Amniotic stem cell (primary cell): Measurements from ENCODE around the gene FBXL7.

Experiments used
- DNase-seq: peaks from one replicate; lab custom pipeline; 2025; lab: John Stamatoyannopoulos, UW

The FBXL7 gene

DNA sequence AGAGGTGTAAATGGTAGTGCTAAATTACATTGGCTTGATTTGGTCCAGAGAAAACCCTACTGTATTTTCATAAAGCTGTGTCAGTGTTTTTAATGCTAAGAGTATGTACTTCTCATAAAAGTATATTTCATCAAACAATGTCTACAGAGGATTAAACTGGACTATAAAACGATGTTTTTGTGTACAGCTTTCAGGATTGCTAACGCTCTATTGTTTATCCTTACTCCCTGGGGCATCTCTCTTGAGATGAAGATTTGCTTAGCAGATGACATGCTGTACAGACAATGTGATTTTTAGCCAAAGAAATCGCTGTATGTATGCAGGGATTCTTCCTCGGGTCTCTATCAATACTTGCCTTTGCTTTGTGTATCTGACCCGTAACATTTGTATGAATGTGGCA lies 216.0 kb downstream of the FBXL7 start:
- no peak for DNase-seq

DNA sequence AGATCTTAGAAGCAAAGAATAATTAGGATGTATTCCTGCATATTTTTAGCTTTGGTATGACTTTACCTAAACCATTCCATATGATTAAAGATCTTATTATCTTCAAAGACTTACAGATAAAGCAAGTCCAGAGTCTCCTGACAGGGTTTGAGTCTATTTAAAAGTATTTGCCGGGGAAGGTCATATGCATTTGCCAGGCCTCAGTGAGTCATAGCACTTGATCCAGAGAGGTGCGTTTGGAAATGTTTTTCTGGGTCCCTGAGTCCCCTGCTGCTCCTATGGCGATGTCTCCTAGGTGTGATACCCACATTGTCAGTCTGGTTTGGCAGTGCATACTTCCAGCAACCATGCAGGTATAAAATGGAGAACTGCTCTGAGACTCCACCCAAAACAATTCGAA lies 217.0 kb downstream of the FBXL7 start:
- DNase-seq = peak; percentile 8

DNA sequence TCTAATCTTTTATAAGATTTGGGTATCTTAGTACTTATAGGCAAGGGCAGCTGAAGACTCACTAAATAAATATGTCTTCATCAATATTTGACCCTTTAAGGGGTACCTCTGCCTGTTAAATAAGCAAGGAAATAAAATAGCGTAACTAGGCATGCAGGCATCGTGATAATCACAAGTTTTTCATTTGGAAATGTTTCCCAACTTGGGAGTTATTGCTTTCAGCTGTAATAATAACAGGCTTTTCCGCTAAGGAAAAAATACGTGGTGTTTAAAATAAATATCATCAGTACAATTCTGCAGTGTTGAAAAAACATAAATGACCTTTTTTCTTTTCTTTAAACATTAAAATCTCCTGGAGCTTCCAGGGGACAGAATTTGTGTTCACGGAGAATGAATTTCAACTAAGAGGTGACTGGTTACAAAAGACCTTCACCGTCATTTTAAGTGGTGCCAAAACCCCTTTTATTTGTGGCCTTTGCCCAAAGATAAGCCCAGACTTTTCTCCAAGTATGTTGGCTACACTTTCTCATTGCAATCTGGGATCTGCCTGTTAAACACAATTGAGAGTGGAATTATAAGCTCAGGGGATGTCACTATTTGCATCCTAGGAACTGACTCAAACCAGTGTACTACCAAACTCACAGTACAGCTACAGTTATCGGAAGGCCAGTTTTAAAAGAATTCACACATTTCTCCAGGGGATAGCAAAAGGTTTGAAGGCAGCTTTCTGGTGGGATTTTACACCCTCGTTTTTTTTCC lies 218.6 kb downstream of the FBXL7 start:
- no peak for DNase-seq

DNA sequence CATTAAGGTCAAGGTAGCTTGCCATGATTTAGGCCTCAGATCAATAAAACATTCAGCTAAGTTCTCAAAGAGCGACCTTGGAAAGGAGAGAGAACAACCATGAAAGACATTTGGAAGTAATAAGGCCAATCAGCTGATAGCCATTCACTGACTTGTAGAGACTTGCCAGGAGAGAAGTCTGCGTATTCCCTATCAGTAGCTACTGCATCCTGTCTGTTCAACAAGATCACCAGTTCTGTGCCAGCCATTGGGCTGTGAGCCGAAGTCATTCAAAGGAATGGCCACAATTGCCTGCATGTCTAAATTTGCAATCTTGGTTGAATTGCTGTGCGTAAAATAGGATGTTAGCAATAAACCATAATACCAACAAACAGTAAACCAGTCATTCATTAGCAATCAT lies 219.8 kb downstream of the FBXL7 start:
- no peak for DNase-seq

GRCh38 chr5:15720515-15720914 lies 220.5 kb downstream of the FBXL7 start:
- no peak for DNase-seq

- DNase-seq = no peak
These were observed 222.3 kb downstream of the FBXL7 start for GRCh38 chr5:15722305-15722704.

GRCh38 chr5:15727375-15727774 lies 227.4 kb downstream of the FBXL7 start:
- DNase-seq = no peak

DNA sequence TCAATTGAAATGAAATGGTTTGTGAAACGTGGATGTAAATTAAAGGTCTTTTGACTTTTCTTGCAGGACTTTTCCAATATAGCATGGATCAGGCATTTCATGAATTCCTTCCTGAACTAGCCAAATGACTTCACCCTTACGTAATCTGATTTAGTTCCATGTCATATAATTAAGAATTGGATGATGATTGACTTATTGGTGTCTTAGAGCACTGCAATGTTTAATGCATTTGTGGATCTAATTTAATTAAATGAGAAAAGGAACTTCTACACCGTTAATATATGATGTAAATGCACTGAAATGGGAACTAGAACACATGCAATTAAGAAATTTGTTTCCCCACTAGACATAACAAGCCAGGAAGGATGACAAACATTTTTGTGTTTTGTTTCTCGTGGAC lies 228.8 kb downstream of the FBXL7 start:
- DNase-seq = no peak

DNA sequence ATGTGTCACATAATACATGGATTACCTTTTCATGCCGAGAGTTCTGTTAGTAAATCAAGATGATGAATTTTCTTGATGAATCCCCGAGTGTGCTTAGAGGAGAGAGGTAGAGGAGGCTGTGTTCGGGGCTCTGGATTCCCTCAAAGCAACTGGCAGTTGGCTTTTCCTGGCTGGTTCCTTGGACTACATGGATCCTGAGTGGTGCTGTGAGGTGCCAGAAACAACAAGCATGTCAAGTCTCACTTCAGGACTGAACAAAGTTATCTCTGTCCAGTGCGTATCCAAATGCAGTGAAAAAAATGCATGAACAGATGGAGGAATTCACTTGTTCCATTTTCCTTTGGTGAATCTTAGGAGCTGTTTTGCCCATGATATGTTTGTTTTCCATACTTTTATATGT lies 231.7 kb downstream of the FBXL7 start:
- DNase-seq = no peak

GRCh38 chr5:15734058-15734457 lies 234.1 kb downstream of the FBXL7 start:
- DNase-seq = no peak

GRCh38 chr5:15737036-15737821 lies 237.2 kb downstream of the FBXL7 start:
- no peak for DNase-seq

DNA sequence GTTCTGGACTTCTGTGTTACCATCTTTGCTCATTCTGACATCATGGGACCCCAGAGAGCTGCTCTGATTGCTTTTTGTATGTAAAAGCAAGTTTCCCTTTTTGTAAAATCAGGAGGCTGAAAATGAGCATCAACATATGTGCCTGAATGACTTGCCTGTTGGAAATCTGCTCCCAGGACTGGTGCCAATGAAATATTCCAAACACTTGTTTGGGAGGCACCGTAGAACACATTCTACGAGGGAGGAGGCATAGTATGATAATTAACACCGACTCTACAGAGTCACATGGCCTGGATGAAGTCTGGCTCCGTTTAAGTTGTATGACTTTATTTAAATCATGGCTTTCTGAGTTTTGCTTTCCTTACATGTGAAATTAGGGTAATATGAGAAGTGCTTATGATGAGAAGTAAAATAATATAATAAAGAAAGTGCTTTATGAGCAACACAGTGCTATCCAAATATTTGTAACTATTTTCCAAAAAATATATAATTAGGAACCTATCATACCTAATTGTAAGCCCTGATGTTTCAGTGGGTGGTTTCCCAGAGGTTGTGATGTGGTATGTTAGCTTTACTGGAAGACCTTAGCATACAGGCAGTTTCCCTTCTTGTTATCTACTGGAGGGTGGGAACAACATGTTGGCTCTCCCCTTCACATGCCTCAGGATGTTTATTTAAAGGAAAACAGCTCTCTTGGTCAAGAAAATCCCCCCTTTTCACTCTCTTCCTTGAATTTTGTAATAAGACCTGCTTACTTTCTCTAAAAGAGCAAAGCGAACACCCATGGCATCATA lies 238.1 kb downstream of the FBXL7 start:
- no peak for DNase-seq

DNA sequence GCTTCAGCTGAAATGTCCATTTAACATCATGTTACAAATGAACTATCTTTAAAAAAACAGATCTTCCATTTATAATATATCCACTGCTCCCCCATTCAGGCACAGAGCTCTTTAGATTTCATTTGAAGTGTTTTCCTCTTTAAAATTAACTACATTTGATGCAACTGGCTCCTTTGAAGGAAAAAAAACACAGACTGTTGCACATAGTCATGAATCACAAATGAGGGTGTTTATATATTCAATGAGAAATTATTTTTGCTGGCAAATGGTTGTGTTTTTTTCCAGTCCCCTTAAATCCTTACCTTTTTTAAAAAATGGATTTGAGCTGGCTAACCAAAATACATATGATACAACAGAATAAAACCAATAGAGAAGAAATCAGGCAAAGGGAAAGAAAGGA lies 240.4 kb downstream of the FBXL7 start:
- no peak for DNase-seq

DNA sequence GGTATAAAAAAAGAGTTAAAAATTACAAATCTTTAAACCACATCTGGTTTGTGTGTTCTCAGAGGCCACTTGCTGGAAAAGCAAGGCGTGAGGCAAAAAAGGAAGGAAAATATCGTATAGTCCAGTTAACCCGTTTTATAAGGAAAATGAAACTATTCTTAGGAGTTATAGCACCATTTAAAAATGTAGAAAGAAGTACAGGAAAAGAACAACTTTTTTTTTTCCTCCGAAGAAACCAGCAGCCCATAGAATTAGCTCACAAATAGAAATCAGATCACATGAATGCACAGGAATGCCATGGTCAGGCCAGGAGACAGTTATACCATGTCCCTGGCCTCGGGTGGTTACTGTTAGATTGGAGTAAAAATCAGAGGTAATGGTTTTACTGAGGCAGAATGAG lies 241.6 kb downstream of the FBXL7 start:
- no peak for DNase-seq

DNA sequence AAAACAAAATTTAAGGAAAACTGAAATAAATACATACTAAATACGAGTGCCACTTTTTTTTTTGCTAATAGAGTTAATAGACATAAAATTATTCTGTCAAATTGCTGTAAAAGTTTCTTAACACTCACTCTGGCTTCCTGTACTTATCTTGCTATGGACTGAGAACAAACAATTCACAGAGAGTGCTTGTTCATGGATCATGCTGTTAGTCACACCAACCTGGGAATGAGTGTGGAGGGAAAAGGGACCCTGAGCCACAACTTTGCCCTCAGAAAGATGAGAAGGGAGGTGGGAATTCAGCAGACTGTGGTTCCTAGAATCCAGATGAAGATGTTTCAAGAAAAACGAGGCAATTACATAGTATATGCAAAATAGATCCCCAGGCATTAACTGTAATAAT lies 246.9 kb downstream of the FBXL7 start:
- DNase-seq = no peak

DNA sequence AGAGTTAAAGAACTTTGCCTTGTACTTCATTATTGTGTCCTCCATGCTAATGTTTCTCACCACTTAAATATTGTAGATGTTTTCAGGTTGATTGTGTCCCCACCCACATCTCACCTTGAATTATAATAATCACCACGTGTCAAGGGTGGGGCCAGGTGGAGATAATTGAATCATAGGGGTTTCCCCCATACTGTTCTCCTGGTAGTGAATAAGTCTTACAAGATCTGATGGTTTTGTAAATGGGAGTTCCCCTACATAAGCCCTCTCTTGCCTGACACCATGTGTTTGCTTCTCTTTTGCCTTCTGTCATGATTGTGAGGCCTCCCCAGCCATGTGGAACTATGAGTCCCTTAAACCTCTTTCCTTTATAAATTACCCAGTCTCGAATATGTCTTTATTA lies 248.3 kb downstream of the FBXL7 start:
- DNase-seq = no peak

DNA sequence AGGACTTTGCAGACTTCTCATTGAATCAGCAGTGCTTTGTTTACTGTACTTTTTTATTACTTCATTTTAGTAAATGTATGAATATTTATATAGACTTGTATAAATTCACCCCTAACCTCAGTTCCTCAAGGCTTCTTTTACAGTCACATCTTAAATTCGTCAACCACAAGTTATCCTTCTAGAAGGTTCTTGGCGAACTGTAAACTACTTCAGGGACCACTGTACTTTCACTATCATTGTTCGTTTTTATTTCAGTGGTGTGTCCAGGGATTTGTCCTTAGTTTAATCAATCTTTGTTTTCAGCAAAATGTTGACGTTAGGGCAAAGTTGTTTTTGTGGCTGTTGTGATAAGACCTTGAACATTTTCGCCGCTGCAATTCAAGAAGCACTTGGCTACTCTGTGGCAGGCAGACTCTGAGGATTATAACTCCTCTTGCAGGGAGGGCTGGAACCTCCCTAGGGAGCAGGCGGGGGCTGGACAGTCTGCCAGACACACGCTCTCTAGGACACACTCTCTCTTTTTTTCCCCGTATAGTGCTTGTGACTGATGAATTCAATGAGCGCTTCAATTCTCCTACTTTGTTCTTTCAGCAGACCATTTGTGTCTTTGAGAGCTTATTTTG lies 252.8 kb downstream of the FBXL7 start:
- no peak for DNase-seq

DNA sequence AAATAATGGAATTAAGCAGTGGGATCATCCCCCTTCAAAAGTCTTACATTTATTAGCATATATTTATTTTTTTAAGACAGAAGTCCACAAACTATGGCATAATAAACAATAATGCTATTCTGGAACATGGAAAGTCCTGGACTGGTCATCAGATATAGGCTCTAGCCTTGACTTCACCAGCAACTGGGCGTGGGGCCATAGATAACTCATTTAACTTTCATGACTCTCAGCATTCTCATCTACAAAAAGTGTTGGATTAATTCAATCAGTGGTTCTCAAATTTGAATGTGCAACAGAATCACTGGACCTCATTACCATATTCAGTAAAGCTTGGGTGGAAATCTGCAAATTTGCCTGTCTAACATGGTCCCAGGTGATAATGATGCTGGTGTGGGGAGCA lies 253.8 kb downstream of the FBXL7 start:
- no peak for DNase-seq

- DNase-seq = no peak
These were observed 257.1 kb downstream of the FBXL7 start for GRCh38 chr5:15757103-15757502.

- no peak for DNase-seq
These were observed 257.6 kb downstream of the FBXL7 start for GRCh38 chr5:15757619-15758018.

GRCh38 chr5:15762668-15763067 lies 262.7 kb downstream of the FBXL7 start:
- no peak for DNase-seq

DNA sequence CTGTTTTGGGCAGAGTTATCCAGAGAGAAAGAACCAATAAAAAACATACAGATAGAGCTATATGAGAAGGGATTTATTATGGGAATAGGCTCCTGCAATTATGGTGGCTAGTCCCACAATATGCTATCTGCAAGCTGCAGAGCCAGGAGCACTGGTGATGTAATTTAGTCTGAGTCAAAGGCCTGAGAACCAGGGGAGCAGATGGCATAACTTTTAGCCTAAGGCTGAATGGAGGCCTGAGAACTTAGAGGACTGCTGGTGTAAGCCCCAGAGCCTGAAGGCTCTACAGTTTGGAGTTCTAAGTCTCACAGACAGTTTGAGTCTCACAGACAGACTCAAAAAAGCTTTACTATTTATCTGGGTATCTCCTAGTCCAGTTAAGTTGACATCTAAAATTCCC lies 263.8 kb downstream of the FBXL7 start:
- no peak for DNase-seq
